Thyroid gland (tissue), 4 donors: Measurements from ENCODE around the gene MOSPD3. TPM values are rescaled to one million over a fixed set of nuclear protein-coding genes. Genes with fewer than 3 reads are reported as not detected.

ENCODE experiments used
- DNase-seq, 2 donors: peaks; one replicate each; pipeline ENCODE4 v3.0.0-alpha.2; 2019
- H3K27ac ChIP-seq, 3 donors: fragments of 200-600 bp; sonication (generic); 1 replicate in 2 of 3; 2 replicates in 1 of 3; pipeline ENCODE4 v1.5.1; 2016 to 2019; ENCODE audit warnings: mild to moderate bottlenecking in 1 of 3, moderate library complexity in 1 of 3
- H3K27me3 ChIP-seq: fragments of 200-600 bp; sonication (generic); one replicate; pipeline ENCODE4 v1.5.1; 2019
- H3K36me3 ChIP-seq, 2 donors: fragments of 200-600 bp; sonication (generic); one replicate each; pipeline ENCODE4 v1.5.1; 2016 to 2019
- H3K4me1 ChIP-seq, 2 donors: fragments of 200-600 bp; sonication (generic); one replicate each; pipeline ENCODE4 v1.5.1; 2017 to 2019
- H3K4me3 ChIP-seq, 3 donors: fragments of 200-600 bp; sonication (generic); replicated peaks in 1 of 3; 1 replicate in 2 of 3; 2 replicates in 1 of 3; pipeline ENCODE4 v1.5.1; 2016; ENCODE audit warnings: mild to moderate bottlenecking in 1 of 3
- H3K9me3 ChIP-seq: fragments of 200-600 bp; sonication (generic); one replicate; pipeline ENCODE4 v1.5.1; 2017
- POLR2A ChIP-seq, 2 donors: fragments of 450-650 bp; IDR thresholded peaks; one replicate each; pipeline ENCODE4 v1.6.1; 2017; ENCODE audit warnings: antibody characterized with exemption in 2 of 2, mild to moderate bottlenecking in 2 of 2, moderate library complexity in 1 of 2
- WGBS, 2 donors: methylation state at CpG; one replicate each; pipeline ENCODE4 v1.1.5; 2017; 5-methylcytosine and 5-hydroxymethylcytosine counted together
- intact Hi-C: fragments of 100-400 bp; cut with DNase I; formaldehyde crosslinking; loops from one replicate; pipeline ENCODE4 v1.15.1; 2023
- total RNA-seq, 4 donors: library from RNA; depleted of rRNA; stranded (reverse); fragments of >200 nt; gene quantifications; one replicate each; pipeline ENCODE4 v1.2.3, GENCODE V29; 2016
- TF ChIP-seq, protein P1 (sequence below), 6 experiments: fragments of 200-600 bp in 3 of 6; fragments of 450-650 bp in 3 of 6; sonication (generic) in 3 of 6; IDR thresholded peaks; one replicate each; pipeline ENCODE4 v1.5.1; 2016 to 2019; ENCODE audit warnings: antibody characterized with exemption in 6 of 6, mild to moderate bottlenecking in 2 of 6, inconsistent platforms in 1 of 6, moderate library complexity in 1 of 6

The MOSPD3 gene
- total RNA-seq, 4 donors from 2014 or later = 9.1 to 22.7 (median 12.3) TPM

GRCh38 chr7:100614308-100614861 is 2.0 kb downstream of the MOSPD3 start:
- intact Hi-C loops = no loop called here
- Histone ChIP-seq H3K9me3 (no peaks in the 10 kb centered on the region), H3K36me3 (no peaks in the 10 kb centered on the region), H3K27ac (no peak overlapping the region), H3K27me3 (no peaks in the 10 kb centered on the region), H3K4me1 (peaks cover 8 to 12% of the 10 kb centered on the region in 2 donors), H3K4me3 (no peak overlapping the region)
- 86 to 88% methylated on average over 6 of the region's 6 CpGs for WGBS, 2 donors
- TF ChIP-seq, protein P1, sequence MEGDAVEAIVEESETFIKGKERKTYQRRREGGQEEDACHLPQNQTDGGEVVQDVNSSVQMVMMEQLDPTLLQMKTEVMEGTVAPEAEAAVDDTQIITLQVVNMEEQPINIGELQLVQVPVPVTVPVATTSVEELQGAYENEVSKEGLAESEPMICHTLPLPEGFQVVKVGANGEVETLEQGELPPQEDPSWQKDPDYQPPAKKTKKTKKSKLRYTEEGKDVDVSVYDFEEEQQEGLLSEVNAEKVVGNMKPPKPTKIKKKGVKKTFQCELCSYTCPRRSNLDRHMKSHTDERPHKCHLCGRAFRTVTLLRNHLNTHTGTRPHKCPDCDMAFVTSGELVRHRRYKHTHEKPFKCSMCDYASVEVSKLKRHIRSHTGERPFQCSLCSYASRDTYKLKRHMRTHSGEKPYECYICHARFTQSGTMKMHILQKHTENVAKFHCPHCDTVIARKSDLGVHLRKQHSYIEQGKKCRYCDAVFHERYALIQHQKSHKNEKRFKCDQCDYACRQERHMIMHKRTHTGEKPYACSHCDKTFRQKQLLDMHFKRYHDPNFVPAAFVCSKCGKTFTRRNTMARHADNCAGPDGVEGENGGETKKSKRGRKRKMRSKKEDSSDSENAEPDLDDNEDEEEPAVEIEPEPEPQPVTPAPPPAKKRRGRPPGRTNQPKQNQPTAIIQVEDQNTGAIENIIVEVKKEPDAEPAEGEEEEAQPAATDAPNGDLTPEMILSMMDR (IDR thresholded peaks at IDR 0.05) = no peak
- no peak for TF ChIP-seq POLR2A (IDR thresholded peaks at IDR 0.05)
- no peak for DNase-seq

- no peak for DNase-seq
- Histone ChIP-seq H3K27me3 (no peaks in the 10 kb centered on the region), H3K36me3 (no peaks in the 10 kb centered on the region), H3K9me3 (no peaks in the 10 kb centered on the region), H3K4me3 (no peak overlapping the region), H3K4me1 (no peaks in the 10 kb centered on the region), H3K27ac (no peak overlapping the region)
- TF ChIP-seq, protein P1 (IDR thresholded peaks at IDR 0.05) = no peak
- TF ChIP-seq POLR2A (IDR thresholded peaks at IDR 0.05) = no peak
- WGBS, 2 donors = 94 to 98% methylated on average over 6 of the region's 6 CpGs
- intact Hi-C loops = no loop called here
These were observed 7.9 kb downstream of the MOSPD3 start for GRCh38 chr7:100620239-100620638.

GRCh38 chr7:100620804-100621203 is 8.5 kb downstream of the MOSPD3 start:
- DNase-seq = no peak
- Histone ChIP-seq H3K4me3 (no peak overlapping the region), H3K9me3 (no peaks in the 10 kb centered on the region), H3K36me3 (no peaks in the 10 kb centered on the region), H3K27me3 (no peaks in the 10 kb centered on the region), H3K4me1 (no peaks in the 10 kb centered on the region), H3K27ac (no peak overlapping the region)
- intact Hi-C loops = no loop called here
- WGBS, 2 donors = 89 to 91% methylated on average over 23 of the region's 23 CpGs
- TF ChIP-seq POLR2A (IDR thresholded peaks at IDR 0.05) = no peak
- TF ChIP-seq, protein P1 (IDR thresholded peaks at IDR 0.05) = no peak

DNA sequence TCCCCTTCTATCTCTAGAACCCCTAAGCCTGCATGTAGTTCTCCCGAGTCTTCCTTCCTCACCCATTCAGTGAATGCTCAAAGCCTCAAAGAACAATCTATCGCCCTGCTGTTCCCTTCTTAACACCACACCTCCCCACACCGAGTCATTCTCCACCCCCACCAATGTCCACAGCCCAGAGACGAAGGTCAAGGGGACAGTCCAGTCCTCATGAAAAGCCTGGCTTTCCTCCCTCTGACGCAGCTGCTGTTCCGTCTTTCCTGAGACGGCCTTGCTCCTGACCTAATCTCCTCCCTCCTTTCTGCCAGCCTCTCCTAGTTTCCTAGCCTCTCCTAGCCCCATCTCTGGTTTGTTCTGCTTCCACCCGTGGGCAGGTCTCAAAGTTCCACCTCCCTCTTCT is 9.2 kb downstream of the MOSPD3 start:
- WGBS, 2 donors = 83 to 88% methylated on average over 8 of the region's 8 CpGs
- TF ChIP-seq, protein P1 (IDR thresholded peaks at IDR 0.05) = no peak
- TF ChIP-seq POLR2A (IDR thresholded peaks at IDR 0.05) = no peak
- Histone ChIP-seq H3K27ac (no peak overlapping the region), H3K9me3 (no peaks in the 10 kb centered on the region), H3K4me1 (peaks cover 0 to 4% of the 10 kb centered on the region in 2 donors), H3K4me3 (no peak overlapping the region), H3K27me3 (no peaks in the 10 kb centered on the region), H3K36me3 (no peaks in the 10 kb centered on the region)
- DNase-seq = no peak
- intact Hi-C loops = no loop called here

DNA sequence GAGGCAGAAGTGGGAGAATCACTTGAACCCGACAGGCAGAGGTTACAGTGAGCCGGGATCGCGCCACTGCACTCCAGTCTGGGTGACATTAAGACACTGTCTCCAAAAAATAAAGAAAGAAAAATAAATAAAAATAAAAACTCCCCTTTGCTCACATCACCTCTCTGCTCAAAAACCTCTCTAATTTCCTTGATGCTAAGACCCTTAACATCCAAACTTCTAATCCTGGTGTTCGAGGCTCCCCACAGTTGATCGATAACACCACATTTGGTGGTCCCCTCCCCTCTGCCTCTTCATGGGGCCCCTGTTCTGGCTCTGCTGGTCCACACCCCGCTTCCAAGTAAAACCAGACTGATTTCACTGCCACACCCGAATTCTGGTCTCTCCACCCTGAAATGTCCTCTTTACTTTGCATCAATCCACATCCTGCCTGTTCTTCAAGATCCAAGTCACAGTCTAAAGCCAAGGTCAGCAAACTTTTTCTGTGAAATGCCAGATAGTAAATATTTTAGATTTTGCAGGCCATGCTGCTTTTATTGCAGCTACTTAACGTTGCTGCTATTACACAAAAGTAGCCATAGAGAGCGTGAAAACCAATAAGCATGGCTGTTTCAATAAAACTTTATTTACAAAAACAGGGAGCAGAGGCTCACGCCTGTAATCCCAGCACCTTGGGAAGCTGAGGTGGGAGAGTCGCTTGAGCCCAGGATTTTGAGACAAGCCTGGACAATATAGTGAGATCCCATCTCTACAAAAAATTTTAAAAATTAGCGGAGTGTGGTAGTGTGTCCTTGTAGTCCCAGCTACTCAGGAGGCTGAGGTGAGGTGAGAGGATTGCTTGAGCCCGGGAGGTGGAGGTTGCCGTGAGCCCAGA is 11.8 kb downstream of the MOSPD3 start:
- H3K27me3 ChIP-seq = no peaks in the 10 kb centered on the region
- WGBS, 2 donors = 87% methylated on average over 15 of the region's 15 CpGs
- H3K36me3 ChIP-seq = no peaks in the 10 kb centered on the region
- H3K9me3 ChIP-seq = no peaks in the 10 kb centered on the region
- H3K4me3 ChIP-seq = no peak overlapping the region
- no peak for TF ChIP-seq POLR2A (IDR thresholded peaks at IDR 0.05)
- TF ChIP-seq, protein P1 (IDR thresholded peaks at IDR 0.05) = no peak
- no peak for DNase-seq
- intact Hi-C loops = no loop called here
- peaks cover 0 to 9% of the 10 kb centered on the region in 2 donors for H3K4me1 ChIP-seq
- H3K27ac ChIP-seq = no peak overlapping the region
